Immature natural killer cell (primary cell): ENCODE results near the gene NSF. TPM values are rescaled to one million over a fixed set of nuclear protein-coding genes. Genes with fewer than 3 reads are reported as not detected.
A peak's percentile ranks its signal among the peaks of the same experiment; 100 is the strongest.
"Not testable (repeated sequence)": the region's sequence is repeated elsewhere in the genome, so short reads cannot be mapped to it uniquely, and the experiment has no call there.

Experiments used
- DNase-seq, 3 donors: peaks; one replicate each; pipeline ENCODE4 v3.0.0; 2022; ENCODE audit warnings: mixed read lengths in 1 of 3
- H3K27ac Mint-ChIP-seq, 6 donors: one replicate each; pipeline ENCODE4 v1.8.0; 2020; ENCODE audit warnings: mixed read lengths in 6 of 6, mild to moderate bottlenecking in 5 of 6, inconsistent platforms in 4 of 6, moderate library complexity in 3 of 6
- H3K27me3 Mint-ChIP-seq, 3 donors: one replicate each; pipeline ENCODE4 v1.8.0; 2020 to 2021; ENCODE audit warnings: low read depth in 3 of 3, mild to moderate bottlenecking in 3 of 3, mixed read lengths in 3 of 3, moderate library complexity in 3 of 3, inconsistent platforms in 1 of 3
- H3K36me3 Mint-ChIP-seq, 3 donors: one replicate each; pipeline ENCODE4 v1.8.0; 2020; ENCODE audit warnings: mixed read lengths in 3 of 3, inconsistent platforms in 2 of 3, mild to moderate bottlenecking in 2 of 3
- H3K4me1 Mint-ChIP-seq, 2 donors: one replicate each; pipeline ENCODE4 v1.8.0; 2020; ENCODE audit warnings: inconsistent platforms in 2 of 2, mild to moderate bottlenecking in 2 of 2, mixed read lengths in 2 of 2, moderate library complexity in 1 of 2
- H3K4me3 Mint-ChIP-seq, 5 donors: one replicate each; pipeline ENCODE4 v1.8.0; 2020; ENCODE audit warnings: mild to moderate bottlenecking in 5 of 5, mixed read lengths in 5 of 5, inconsistent platforms in 3 of 5, moderate library complexity in 3 of 5
- H3K9me3 Mint-ChIP-seq, 6 donors: one replicate each; pipeline ENCODE4 v1.8.0; 2020; ENCODE audit warnings: mild to moderate bottlenecking in 6 of 6, mixed read lengths in 6 of 6, inconsistent platforms in 4 of 6, moderate library complexity in 3 of 6
- polyA plus RNA-seq, 3 donors: library from polyadenylated mRNA; unstranded; fragments of 300-500 nt; fragmentation: Illumina TruSeq; gene quantifications; one replicate each; pipeline ENCODE4 v1.2.3, GENCODE V29; 2021

Gene NSF
- polyA plus RNA-seq, 3 donors from 2014 or later, result 8.3 to 22.0 (median 10.3) TPM

- Mint-ChIP-seq H3K4me1 (no peaks in the 10 kb centered on the region), H3K4me3 (no peak overlapping the region), H3K27me3 (peaks cover 3 to 5% (median 4%) of the 10 kb centered on the region in 3 donors), H3K36me3 (peaks cover 4 to 7% (median 7%) of the 10 kb centered on the region in 3 donors), H3K9me3 (no peaks in the 10 kb centered on the region), H3K27ac (no peak overlapping the region)
- no peak for DNase-seq
Observed at GRCh38 chr17:46764000-46764708, 173.7 kb downstream of the NSF start.

GRCh38 chr17:46764709-46765401, 174.4 kb downstream of the NSF start:
- no peak for DNase-seq
- H3K36me3 Mint-ChIP-seq, result no peaks in the 10 kb centered on the region
- no peak overlapping the region for H3K4me3 Mint-ChIP-seq
- peaks cover 3 to 5% (median 4%) of the 10 kb centered on the region in 3 donors for H3K27me3 Mint-ChIP-seq
- no peaks in the 10 kb centered on the region for H3K9me3 Mint-ChIP-seq
- H3K27ac Mint-ChIP-seq, result no peak overlapping the region
- peaks cover 0 to 2% of the 10 kb centered on the region in 2 donors for H3K4me1 Mint-ChIP-seq

GRCh38 chr17:46765453-46765852, 175.0 kb downstream of the NSF start:
- Mint-ChIP-seq H3K27me3 (peaks cover 4 to 5% (median 4%) of the 10 kb centered on the region in 3 donors), H3K27ac (no peak overlapping the region), H3K36me3 (no peaks in the 10 kb centered on the region), H3K9me3 (no peaks in the 10 kb centered on the region), H3K4me3 (no peak overlapping the region), H3K4me1 (peaks cover 2 to 3% of the 10 kb centered on the region in 2 donors)
- no peak for DNase-seq

- Mint-ChIP-seq H3K9me3 (no peaks in the 10 kb centered on the region), H3K36me3 (no peaks in the 10 kb centered on the region), H3K4me1 (peaks cover 6 to 7% of the 10 kb centered on the region in 2 donors), H3K27me3 (peaks cover 5 to 6% (median 5%) of the 10 kb centered on the region in 3 donors), H3K27ac (no peak overlapping the region), H3K4me3 (no peak overlapping the region)
- no peak for DNase-seq
Observed at GRCh38 chr17:46766493-46767491, 176.3 kb downstream of the NSF start.

- Mint-ChIP-seq H3K27ac (no peak overlapping the region), H3K4me3 (no peak overlapping the region), H3K9me3 (no peaks in the 10 kb centered on the region), H3K36me3 (no peaks in the 10 kb centered on the region), H3K4me1 (peaks cover 21% of the 10 kb centered on the region in 2 donors), H3K27me3 (peaks cover 6 to 12% (median 8%) of the 10 kb centered on the region in 3 donors)
- DNase-seq, result no peak
Observed at GRCh38 chr17:46768540-46768870, 178.0 kb downstream of the NSF start.

- not testable (repeated sequence) for H3K27ac Mint-ChIP-seq, DNase-seq, H3K36me3 Mint-ChIP-seq, H3K9me3 Mint-ChIP-seq, H3K4me3 Mint-ChIP-seq
- peaks cover 6 to 12% (median 10%) of the 10 kb centered on the region in 3 donors for H3K27me3 Mint-ChIP-seq
- H3K4me1 Mint-ChIP-seq, result peaks cover 23 to 24% of the 10 kb centered on the region in 2 donors
Observed at GRCh38 chr17:46768896-46769295, 178.4 kb downstream of the NSF start.

- Mint-ChIP-seq H3K36me3 (no peaks in the 10 kb centered on the region), H3K27ac (no peak overlapping the region), H3K4me1 (peaks cover 26 to 29% of the 10 kb centered on the region in 2 donors), H3K27me3 (peaks cover 6 to 12% (median 11%) of the 10 kb centered on the region in 3 donors), H3K4me3 (peak overlapping the region; percentile 62 to 75 (median 67)), H3K9me3 (no peaks in the 10 kb centered on the region)
- no peak for DNase-seq
Observed at GRCh38 chr17:46769531-46770438, 179.3 kb downstream of the NSF start.

GRCh38 chr17:46770439-46770817, 180.0 kb downstream of the NSF start:
- Mint-ChIP-seq H3K36me3 (no peaks in the 10 kb centered on the region), H3K4me3 (peak overlapping the region; percentile 62 to 75 (median 67)), H3K27ac (no peak overlapping the region), H3K9me3 (no peaks in the 10 kb centered on the region), H3K4me1 (peaks cover 26 to 29% of the 10 kb centered on the region in 2 donors), H3K27me3 (peaks cover 6 to 12% (median 11%) of the 10 kb centered on the region in 3 donors)
- no peak for DNase-seq

- H3K27ac Mint-ChIP-seq, result no peak overlapping the region
Observed at GRCh38 chr17:46770818-46771560, 180.5 kb downstream of the NSF start.

GRCh38 chr17:46771561-46772474, 181.3 kb downstream of the NSF start:
- Mint-ChIP-seq H3K27me3 (peaks cover 6 to 12% (median 11%) of the 10 kb centered on the region in 3 donors), H3K9me3 (no peaks in the 10 kb centered on the region), H3K27ac (peak overlapping the region in 1 of 6 donors; percentile 48), H3K36me3 (no peaks in the 10 kb centered on the region), H3K4me3 (peak overlapping the region; percentile 80 to 84 (median 82)), H3K4me1 (peaks cover 26 to 29% of the 10 kb centered on the region in 2 donors)
- DNase-seq, result peak; percentile 26 to 42 (median 33)

More at GRCh38 chr17:46770818-46771560, 180.5 kb downstream of the NSF start:
- Mint-ChIP-seq H3K4me3 (peak overlapping the region; percentile 62 to 75 (median 67)), H3K27me3 (peaks cover 6 to 12% (median 11%) of the 10 kb centered on the region in 3 donors), H3K9me3 (no peaks in the 10 kb centered on the region), H3K36me3 (no peaks in the 10 kb centered on the region), H3K4me1 (peaks cover 26 to 29% of the 10 kb centered on the region in 2 donors)
- peak; percentile 13 to 28 (median 14) for DNase-seq

GRCh38 chr17:46772475-46773220, 182.2 kb downstream of the NSF start:
- Mint-ChIP-seq H3K4me3 (peak overlapping the region; percentile 80 to 84 (median 82)), H3K36me3 (no peaks in the 10 kb centered on the region), H3K4me1 (peaks cover 26 to 29% of the 10 kb centered on the region in 2 donors), H3K27ac (peak overlapping the region in 1 of 6 donors; percentile 23), H3K9me3 (no peaks in the 10 kb centered on the region), H3K27me3 (peaks cover 2 to 15% (median 10%) of the 10 kb centered on the region in 3 donors)
- DNase-seq, result peak in 1 of 3 donors; percentile 5
